PFSK-1 (cell line): Measurements from ENCODE around the gene FBXL16.

Source experiments
- POLR2AphosphoS5 ChIP-seq: IDR thresholded peaks from 2 replicates; pipeline ENCODE4 v1.6.1; 2012; ENCODE audit warnings: low read depth, mild to moderate bottlenecking, control low read depth, low read length, moderate library complexity
- SIN3A ChIP-seq: IDR thresholded peaks from 2 replicates; pipeline ENCODE4 v1.6.1; 2012; ENCODE audit warnings: mild to moderate bottlenecking, low read length, moderate library complexity, borderline replicate concordance; ENCODE audit not compliant: insufficient read depth
- TAF1 ChIP-seq: IDR thresholded peaks from 2 replicates; pipeline ENCODE4 v1.6.1; 2012; ENCODE audit warnings: low read length, control low read depth, borderline replicate concordance; ENCODE audit not compliant: insufficient read depth

GRCh38 chr16:722835-723633 is 17.4 kb upstream of the FBXL16 start:
- no peak for TF ChIP-seq POLR2AphosphoS5
- no peak for TF ChIP-seq SIN3A
- TF ChIP-seq TAF1 = no peak
